Measurements from ENCODE around the gene VPS26C. TPM values are rescaled to one million over a fixed set of nuclear protein-coding genes. Genes with fewer than 3 reads are reported as not detected.

Gene VPS26C
- total RNA-seq, 1 donor = 76.6 TPM

DNA sequence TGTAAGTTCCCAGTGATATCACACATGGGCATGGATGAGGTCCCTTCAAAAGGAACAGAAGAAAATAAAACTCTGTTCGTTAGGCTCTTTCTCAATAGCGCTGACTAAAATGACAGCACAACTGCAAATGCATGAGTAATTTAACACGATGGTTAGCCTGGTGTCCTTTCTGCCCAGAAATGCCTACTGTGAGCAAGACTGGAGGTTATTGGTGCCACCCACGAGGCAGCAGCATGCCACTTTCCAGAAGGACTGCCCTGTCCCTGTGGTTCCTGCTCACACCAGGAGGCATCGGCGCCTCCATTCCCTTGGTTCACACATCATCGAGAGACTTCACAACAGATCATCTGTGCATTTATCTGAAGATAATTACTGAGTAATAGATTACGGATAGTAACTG is 26.2 kb downstream of the VPS26C start:
- DNase-seq (ENCODE audit: low read depth) = no peak
- TF ChIP-seq, protein P1, sequence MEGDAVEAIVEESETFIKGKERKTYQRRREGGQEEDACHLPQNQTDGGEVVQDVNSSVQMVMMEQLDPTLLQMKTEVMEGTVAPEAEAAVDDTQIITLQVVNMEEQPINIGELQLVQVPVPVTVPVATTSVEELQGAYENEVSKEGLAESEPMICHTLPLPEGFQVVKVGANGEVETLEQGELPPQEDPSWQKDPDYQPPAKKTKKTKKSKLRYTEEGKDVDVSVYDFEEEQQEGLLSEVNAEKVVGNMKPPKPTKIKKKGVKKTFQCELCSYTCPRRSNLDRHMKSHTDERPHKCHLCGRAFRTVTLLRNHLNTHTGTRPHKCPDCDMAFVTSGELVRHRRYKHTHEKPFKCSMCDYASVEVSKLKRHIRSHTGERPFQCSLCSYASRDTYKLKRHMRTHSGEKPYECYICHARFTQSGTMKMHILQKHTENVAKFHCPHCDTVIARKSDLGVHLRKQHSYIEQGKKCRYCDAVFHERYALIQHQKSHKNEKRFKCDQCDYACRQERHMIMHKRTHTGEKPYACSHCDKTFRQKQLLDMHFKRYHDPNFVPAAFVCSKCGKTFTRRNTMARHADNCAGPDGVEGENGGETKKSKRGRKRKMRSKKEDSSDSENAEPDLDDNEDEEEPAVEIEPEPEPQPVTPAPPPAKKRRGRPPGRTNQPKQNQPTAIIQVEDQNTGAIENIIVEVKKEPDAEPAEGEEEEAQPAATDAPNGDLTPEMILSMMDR (IDR thresholded peaks at IDR 0.05; ENCODE audit: insufficient read depth, low read length) = no peak
- H3K4me3 ChIP-seq (ENCODE audit: low read depth, low read length) = no peak overlapping the region

DNA sequence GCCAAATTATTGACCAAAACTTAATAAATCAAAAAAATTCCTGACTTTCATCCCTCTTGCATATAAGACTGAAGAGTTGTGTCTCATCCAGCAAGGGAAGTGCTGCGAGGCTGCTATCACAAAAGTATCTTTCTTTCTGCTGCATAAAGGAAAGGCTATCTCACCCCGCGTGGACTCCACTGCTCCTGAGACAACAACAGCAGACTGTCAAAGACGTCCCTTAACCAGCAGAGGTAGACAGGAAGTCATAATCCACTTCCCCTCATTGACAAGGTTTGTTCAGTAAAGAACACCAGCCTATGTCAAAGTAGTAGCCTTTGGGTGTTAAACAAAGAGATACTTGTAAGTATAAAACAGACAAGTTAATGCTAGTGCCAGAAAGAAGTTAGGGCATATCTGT is 29.4 kb downstream of the VPS26C start:
- no peak for DNase-seq (ENCODE audit: low read depth)
- no peak overlapping the region for H3K4me3 ChIP-seq (ENCODE audit: low read depth, low read length)
- TF ChIP-seq, protein P1 (IDR thresholded peaks at IDR 0.05; ENCODE audit: insufficient read depth, low read length) = no peak

DNA sequence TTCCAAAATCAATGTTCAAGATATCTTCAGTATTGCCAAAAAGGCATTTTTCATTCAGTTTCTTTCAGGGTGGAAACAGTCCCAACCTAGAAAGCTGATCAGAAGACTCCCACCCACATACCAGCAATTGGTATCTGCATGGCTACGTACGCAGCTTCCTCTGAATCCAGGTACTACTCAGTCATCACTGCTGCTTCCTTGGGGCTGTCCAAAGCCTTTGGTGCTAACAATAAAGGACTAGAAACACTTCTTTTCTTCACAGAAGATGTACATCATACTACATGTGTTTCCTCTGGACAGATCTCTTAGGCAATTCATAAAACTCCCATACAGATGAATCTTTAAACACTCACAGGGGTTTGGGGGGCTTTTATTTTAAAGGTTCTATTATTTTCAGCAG is 29.8 kb downstream of the VPS26C start:
- TF ChIP-seq, protein P1 (IDR thresholded peaks at IDR 0.05; ENCODE audit: insufficient read depth, low read length) = no peak
- no peak for DNase-seq (ENCODE audit: low read depth)
- H3K4me3 ChIP-seq (ENCODE audit: low read depth, low read length) = no peak overlapping the region

DNA sequence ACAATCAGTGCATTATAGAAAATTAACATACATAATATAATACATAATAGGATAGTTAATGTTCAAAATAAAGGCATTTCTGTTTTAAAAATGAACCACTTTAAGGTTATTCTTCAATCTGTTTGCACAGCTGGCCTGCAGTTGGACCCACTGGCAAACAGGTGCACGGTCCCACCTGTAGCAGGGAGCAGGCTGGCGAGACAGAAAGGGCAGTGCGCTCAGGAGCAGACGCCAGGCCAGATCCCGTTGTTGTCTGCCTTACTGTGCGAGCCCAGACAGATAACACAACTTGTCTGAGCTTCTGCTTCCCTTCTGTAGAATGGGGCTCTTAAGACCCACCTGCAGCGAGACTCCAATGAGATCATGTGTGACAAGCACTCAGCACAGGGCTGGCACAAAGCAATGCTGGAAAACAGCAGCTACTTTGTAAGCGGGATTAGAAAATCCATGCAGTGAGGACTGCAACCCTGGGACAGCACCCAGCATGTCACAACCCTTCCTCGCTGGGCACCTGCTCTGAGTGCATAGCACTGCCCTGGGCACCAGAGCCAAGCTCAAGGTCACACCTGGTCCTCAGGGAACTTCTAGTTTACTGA is 33.5 kb downstream of the VPS26C start:
- no peak overlapping the region for H3K4me3 ChIP-seq (ENCODE audit: low read depth, low read length)
- DNase-seq (ENCODE audit: low read depth) = no peak
- TF ChIP-seq, protein P1 (IDR thresholded peaks at IDR 0.05; ENCODE audit: insufficient read depth, low read length) = no peak

DNA sequence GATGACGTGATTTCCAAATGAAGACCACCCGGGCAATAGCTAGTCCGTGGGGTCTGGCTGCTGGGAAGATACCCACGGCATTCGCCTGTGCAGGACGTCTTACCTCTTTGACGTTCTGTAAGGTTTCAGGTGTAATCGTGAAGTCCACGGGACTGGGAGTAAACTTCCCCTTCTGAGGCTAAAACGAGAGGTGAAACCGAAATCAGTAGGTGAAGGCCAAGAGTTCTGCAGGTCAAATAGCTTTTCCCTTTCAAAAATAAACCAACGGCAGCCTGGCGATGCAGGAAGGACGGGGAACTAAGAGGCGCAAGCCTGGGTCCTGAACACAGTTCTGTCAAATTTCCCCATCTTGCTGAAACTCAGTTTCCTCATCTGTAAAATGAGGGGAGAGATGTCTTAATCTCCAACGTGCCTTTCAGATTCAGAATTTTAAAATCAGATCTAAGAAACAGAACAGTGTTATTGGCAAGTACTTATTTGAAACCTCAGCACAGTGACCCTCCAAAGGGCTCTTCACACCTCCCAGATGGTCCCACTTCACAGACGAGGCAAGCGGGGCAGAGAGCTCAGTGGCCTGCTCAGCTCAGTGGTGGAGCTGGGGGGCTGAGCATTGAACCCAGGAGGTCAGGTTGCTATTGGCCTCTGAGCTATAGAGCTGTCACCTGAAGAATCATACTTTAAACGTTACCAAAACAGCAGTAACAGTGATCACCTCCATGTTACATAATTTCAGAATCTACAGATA is 34.7 kb downstream of the VPS26C start:
- TF ChIP-seq, protein P1 (IDR thresholded peaks at IDR 0.05; ENCODE audit: insufficient read depth, low read length) = no peak
- H3K4me3 ChIP-seq (ENCODE audit: low read depth, low read length) = no peak overlapping the region
- DNase-seq (ENCODE audit: low read depth) = no peak

DNA sequence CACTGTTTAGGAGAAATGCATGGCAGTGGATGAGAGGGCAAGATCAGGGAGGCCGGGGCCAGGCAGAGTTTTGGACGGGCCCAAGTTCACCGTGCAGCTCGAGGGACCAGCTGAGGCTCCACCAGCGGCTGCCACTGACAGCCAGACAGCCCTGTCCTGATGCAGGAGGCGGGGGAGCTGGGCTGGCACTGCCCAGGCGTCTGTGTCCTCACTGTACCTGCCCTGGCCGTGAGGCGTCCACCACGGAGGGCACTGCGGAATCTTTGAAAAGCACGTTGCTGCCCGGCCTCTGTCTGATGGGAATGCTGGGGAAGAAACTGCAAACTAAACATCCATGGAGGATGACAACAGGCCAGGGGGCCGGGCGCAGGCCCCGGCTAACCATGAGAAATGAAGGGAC is 35.5 kb downstream of the VPS26C start:
- no peak for DNase-seq (ENCODE audit: low read depth)
- TF ChIP-seq, protein P1 (IDR thresholded peaks at IDR 0.05; ENCODE audit: insufficient read depth, low read length) = no peak
- no peak overlapping the region for H3K4me3 ChIP-seq (ENCODE audit: low read depth, low read length)
